NCI-H1436 (cell line): ENCODE measurements around the gene GFOD2.
"Not testable (repeated sequence)": the region's sequence is repeated elsewhere in the genome, so short reads cannot be mapped to it uniquely, and the experiment has no call there.

Source experiments
- DNase-seq: peaks from one replicate; lab custom pipeline; 2025; lab: John Stamatoyannopoulos, UW

GFOD2 gene

GRCh38 chr16:67702130-67702529 lies 17.0 kb downstream of the GFOD2 start:
- no peak for DNase-seq

GRCh38 chr16:67701420-67701819 lies 17.7 kb downstream of the GFOD2 start:
- no peak for DNase-seq

GRCh38 chr16:67699265-67699664 lies 19.9 kb downstream of the GFOD2 start:
- DNase-seq: no peak

GRCh38 chr16:67697422-67698185 lies 21.5 kb downstream of the GFOD2 start:
- DNase-seq: no peak

GRCh38 chr16:67694611-67695010 lies 24.5 kb downstream of the GFOD2 start:
- no peak for DNase-seq

GRCh38 chr16:67693517-67694285 lies 25.4 kb downstream of the GFOD2 start:
- not testable (repeated sequence) for DNase-seq

- DNase-seq: no peak
These were observed 33.6 kb downstream of the GFOD2 start for GRCh38 chr16:67685388-67686112.

GRCh38 chr16:67683767-67684166 lies 35.3 kb downstream of the GFOD2 start:
- no peak for DNase-seq

- no peak for DNase-seq
These were observed 38.9 kb downstream of the GFOD2 start for GRCh38 chr16:67679935-67680897.

- no peak for DNase-seq
These were observed 40.6 kb downstream of the GFOD2 start for GRCh38 chr16:67678354-67679023.

GRCh38 chr16:67677712-67678111 lies 41.4 kb downstream of the GFOD2 start:
- no peak for DNase-seq

GRCh38 chr16:67676939-67677338 lies 42.2 kb downstream of the GFOD2 start:
- DNase-seq: no peak

- DNase-seq: no peak
These were observed 42.6 kb downstream of the GFOD2 start for GRCh38 chr16:67676516-67676915.

- DNase-seq: no peak
These were observed 43.1 kb downstream of the GFOD2 start for GRCh38 chr16:67675999-67676398.

GRCh38 chr16:67675579-67675935 lies 43.6 kb downstream of the GFOD2 start:
- DNase-seq: no peak

GRCh38 chr16:67674851-67675578 lies 44.1 kb downstream of the GFOD2 start:
- DNase-seq: no peak

- no peak for DNase-seq
These were observed 45.2 kb downstream of the GFOD2 start for GRCh38 chr16:67673712-67674580.

- DNase-seq: peak; percentile 50
These were observed 46.1 kb downstream of the GFOD2 start for GRCh38 chr16:67672739-67673662.
